K562 (cell line): ENCODE data around the gene MYRIP. TPM values are rescaled to one million over a fixed set of nuclear protein-coding genes. Genes with fewer than 3 reads are reported as not detected.

Source experiments
- CHAMP1 ChIP-seq: fragments of 450-650 bp; IDR thresholded peaks from 2 replicates; pipeline ENCODE4 v1.6.1; 2016; ENCODE audit warnings: mild to moderate bottlenecking
- CREM ChIP-seq: IDR thresholded peaks from 2 replicates; pipeline ENCODE4 v1.6.1; 2014; ENCODE audit warnings: antibody characterized with exemption, low read depth
- DLX4 ChIP-seq: fragments of 250-450 bp; sonication (Bioruptor Pico); IDR thresholded peaks from 2 replicates; pipeline ENCODE4 v1.6.1; 2021; ENCODE audit warnings: mild to moderate bottlenecking
- EP400 ChIP-seq: fragments of 450-650 bp; IDR thresholded peaks from 2 replicates; pipeline ENCODE4 v1.6.1; 2017; ENCODE audit warnings: antibody characterized with exemption, mild to moderate bottlenecking, moderate library complexity
- FOSL1 ChIP-seq: fragments of 200-800 bp; sonication (Bioruptor generic); conservative IDR thresholded peaks from 2 replicates; pipeline ENCODE4 v1.6.1; 2016; ENCODE audit warnings: missing genetic modification characterization, missing compliant biosample characterization
- HEY1 ChIP-seq: fragments of 250-450 bp; sonication (Bioruptor Pico); IDR thresholded peaks from 2 replicates; pipeline ENCODE4 v1.5.0; 2020; ENCODE audit warnings: mild to moderate bottlenecking, moderate library complexity, borderline replicate concordance
- HNRNPL ChIP-seq: fragments of 200-400 bp; formaldehyde crosslinking; IDR thresholded peaks from 2 replicates; pipeline ENCODE4 v1.6.1; 2017; ENCODE audit warnings: low read depth, mild to moderate bottlenecking, low read length
- MECOM ChIP-seq: fragments of 250-450 bp; sonication (Bioruptor Pico); IDR thresholded peaks from 2 replicates; pipeline ENCODE4 v1.8.0; 2022; ENCODE audit warnings: inconsistent platforms
- POLR2G ChIP-seq: fragments of 200-400 bp; formaldehyde crosslinking; IDR thresholded peaks from 2 replicates; pipeline ENCODE4 v1.6.1; 2017; ENCODE audit warnings: low read depth, mild to moderate bottlenecking, antibody characterized with exemption, low read length, moderate library complexity
- RB1 ChIP-seq: fragments of 450-650 bp; IDR thresholded peaks from 2 replicates; pipeline ENCODE4 v1.6.1; 2017; ENCODE audit warnings: low read depth, mild to moderate bottlenecking
- SMC3 ChIP-seq: conservative IDR thresholded peaks from 2 replicates; pipeline ENCODE4 v1.6.1; 2011; ENCODE audit warnings: low read depth, low read length, improper control_type of control experiment; ENCODE audit not compliant: insufficient read depth
- SOX6 ChIP-seq: fragments of 450-650 bp; IDR thresholded peaks from 2 replicates; pipeline ENCODE4 v1.6.1; 2014; ENCODE audit warnings: mild to moderate bottlenecking
- THRB ChIP-seq: fragments of 450-650 bp; formaldehyde crosslinking; conservative IDR thresholded peaks from 2 replicates; pipeline ENCODE4 v1.4.0; 2022; ENCODE audit warnings: mild to moderate bottlenecking, missing genetic modification characterization
- ZSCAN32 ChIP-seq: fragments of 450-650 bp; formaldehyde crosslinking; IDR thresholded peaks from 2 replicates; pipeline ENCODE4 v1.4.0; 2020; ENCODE audit warnings: mild to moderate bottlenecking, moderate library complexity
- polyA plus RNA-seq, 8 experiments: library from polyadenylated mRNA; depleted of rRNA in 4 of 8; stranded (reverse) in 5 of 8; unstranded in 3 of 8; fragments of >200 nt; fragmentation: Nextera tagmentation in 2 of 8; fragmentation: Illumina TruSeq in 1 of 8; extraction: Ambion mirVana in 2 of 8; extraction: Trizol in 1 of 8; gene quantifications; 2 replicates each; pipeline versions ENCODE4 v1.2.1 to v1.2.3, GENCODE V29; 2011 to 2014; ENCODE audit warnings: inconsistent platforms in 1 of 8, missing spikeins in 1 of 8
- total RNA-seq, 7 experiments: library from RNA; depleted of rRNA in 6 of 7; stranded (reverse); fragments of >200 nt in 6 of 7; fragmentation: Illumina TruSeq in 2 of 7; extraction: Trizol in 2 of 7; gene quantifications; 2 replicates each; pipeline versions ENCODE4 v1.2.1 to v1.2.3, GENCODE V29; 2011 to 2021; ENCODE audit warnings: low replicate concordance in 1 of 7
- TF ChIP-seq, protein P1 (sequence below): fragments of 200-800 bp; sonication (Bioruptor generic); IDR thresholded peaks from 2 replicates; pipeline ENCODE4 v1.6.1; 2017; ENCODE audit warnings: missing genetic modification characterization, missing compliant biosample characterization
- TF ChIP-seq, protein P2 (sequence below): fragments of 250-450 bp; sonication (Bioruptor Pico); IDR thresholded peaks from 2 replicates; pipeline ENCODE4 v1.4.0; 2020; ENCODE audit warnings: borderline replicate concordance
- TF ChIP-seq, protein P3 (sequence below): fragments of 450-650 bp; IDR thresholded peaks from one replicate; pipeline ENCODE4 v1.6.1; 2018; ENCODE audit warnings: mild to moderate bottlenecking, moderate library complexity; ENCODE audit not compliant: partially characterized antibody
- TF ChIP-seq, protein P4 (sequence below): sonication (generic); formaldehyde crosslinking; IDR thresholded peaks from 2 replicates; pipeline ENCODE4 v1.8.1; 2023; ENCODE audit warnings: mild to moderate bottlenecking, missing genetic modification reagents, moderate library complexity

Gene MYRIP
- total and polyA plus RNA-seq, 9 of the 15 experiments (the other 6 are each of a cell fraction or from before 2014, with no cell fraction given) = 0.03 to 0.12 TPM; not detected in 7

GRCh38 chr3:40309418-40309924, 500.1 kb downstream of the MYRIP start, which contains the start of gene EIF1B (continued):
- TF ChIP-seq RB1 (peak; percentile 97), DLX4 (CRISPR knock-in tag) (no peak), THRB (CRISPR knock-in tag) (0 out of 2 replicates have a peak, but pooled peaks have one; percentile 47), FOSL1 (tag) (peak; percentile 72), CREM (peak; percentile 92), SOX6 (peak; percentile 74; the same call in 1 of the 2 replicates), SMC3 (peak; percentile 72), MECOM (CRISPR knock-in tag) (no peak), EP400 (peak; percentile 84), CHAMP1 (no peak), POLR2G (peak; percentile 97), ZSCAN32 (CRISPR knock-in tag) (no peak), HNRNPL (no peak), HEY1 (peak; percentile 63; the same call in 1 of the 2 replicates)
- TF ChIP-seq, protein P1, sequence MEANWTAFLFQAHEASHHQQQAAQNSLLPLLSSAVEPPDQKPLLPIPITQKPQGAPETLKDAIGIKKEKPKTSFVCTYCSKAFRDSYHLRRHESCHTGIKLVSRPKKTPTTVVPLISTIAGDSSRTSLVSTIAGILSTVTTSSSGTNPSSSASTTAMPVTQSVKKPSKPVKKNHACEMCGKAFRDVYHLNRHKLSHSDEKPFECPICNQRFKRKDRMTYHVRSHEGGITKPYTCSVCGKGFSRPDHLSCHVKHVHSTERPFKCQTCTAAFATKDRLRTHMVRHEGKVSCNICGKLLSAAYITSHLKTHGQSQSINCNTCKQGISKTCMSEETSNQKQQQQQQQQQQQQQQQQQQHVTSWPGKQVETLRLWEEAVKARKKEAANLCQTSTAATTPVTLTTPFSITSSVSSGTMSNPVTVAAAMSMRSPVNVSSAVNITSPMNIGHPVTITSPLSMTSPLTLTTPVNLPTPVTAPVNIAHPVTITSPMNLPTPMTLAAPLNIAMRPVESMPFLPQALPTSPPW = peak; percentile 76
- TF ChIP-seq, protein P2, sequence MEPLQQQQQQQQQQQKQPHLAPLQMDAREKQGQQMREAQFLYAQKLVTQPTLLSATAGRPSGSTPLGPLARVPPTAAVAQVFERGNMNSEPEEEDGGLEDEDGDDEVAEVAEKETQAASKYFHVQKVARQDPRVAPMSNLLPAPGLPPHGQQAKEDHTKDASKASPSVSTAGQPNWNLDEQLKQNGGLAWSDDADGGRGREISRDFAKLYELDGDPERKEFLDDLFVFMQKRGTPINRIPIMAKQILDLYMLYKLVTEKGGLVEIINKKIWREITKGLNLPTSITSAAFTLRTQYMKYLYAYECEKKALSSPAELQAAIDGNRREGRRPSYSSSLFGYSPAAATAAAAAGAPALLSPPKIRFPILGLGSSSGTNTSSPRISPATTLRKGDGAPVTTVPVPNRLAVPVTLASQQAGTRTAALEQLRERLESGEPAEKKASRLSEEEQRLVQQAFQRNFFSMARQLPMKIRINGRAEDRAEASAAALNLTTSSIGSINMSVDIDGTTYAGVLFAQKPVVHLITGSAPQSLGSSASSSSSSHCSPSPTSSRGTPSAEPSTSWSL = no peak
- TF ChIP-seq, protein P3, sequence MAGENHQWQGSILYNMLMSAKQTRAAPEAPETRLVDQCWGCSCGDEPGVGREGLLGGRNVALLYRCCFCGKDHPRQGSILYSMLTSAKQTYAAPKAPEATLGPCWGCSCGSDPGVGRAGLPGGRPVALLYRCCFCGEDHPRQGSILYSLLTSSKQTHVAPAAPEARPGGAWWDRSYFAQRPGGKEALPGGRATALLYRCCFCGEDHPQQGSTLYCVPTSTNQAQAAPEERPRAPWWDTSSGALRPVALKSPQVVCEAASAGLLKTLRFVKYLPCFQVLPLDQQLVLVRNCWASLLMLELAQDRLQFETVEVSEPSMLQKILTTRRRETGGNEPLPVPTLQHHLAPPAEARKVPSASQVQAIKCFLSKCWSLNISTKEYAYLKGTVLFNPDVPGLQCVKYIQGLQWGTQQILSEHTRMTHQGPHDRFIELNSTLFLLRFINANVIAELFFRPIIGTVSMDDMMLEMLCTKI = no peak
- TF ChIP-seq, protein P4, sequence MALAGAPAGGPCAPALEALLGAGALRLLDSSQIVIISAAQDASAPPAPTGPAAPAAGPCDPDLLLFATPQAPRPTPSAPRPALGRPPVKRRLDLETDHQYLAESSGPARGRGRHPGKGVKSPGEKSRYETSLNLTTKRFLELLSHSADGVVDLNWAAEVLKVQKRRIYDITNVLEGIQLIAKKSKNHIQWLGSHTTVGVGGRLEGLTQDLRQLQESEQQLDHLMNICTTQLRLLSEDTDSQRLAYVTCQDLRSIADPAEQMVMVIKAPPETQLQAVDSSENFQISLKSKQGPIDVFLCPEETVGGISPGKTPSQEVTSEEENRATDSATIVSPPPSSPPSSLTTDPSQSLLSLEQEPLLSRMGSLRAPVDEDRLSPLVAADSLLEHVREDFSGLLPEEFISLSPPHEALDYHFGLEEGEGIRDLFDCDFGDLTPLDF = peak; percentile 68; the same call in 1 of the 2 replicates
